Activated T-cell treated with anti-CD3 and anti-CD28 coated beads, Interleukin-2, amount 50 U/mL, for 4 hours (primary cell): ENCODE data around the gene PRICKLE2. TPM values are rescaled to one million over a fixed set of nuclear protein-coding genes. Genes with fewer than 3 reads are reported as not detected.

ENCODE experiments used
- ATAC-seq, 2 donors: fragments of 200-7000 bp; cut with Tn5 transposase; one replicate each; pipeline ENCODE4 v1.10.0; 2021
- DNase-seq: peaks from one replicate; pipeline ENCODE4 v3.0.0-alpha.2; 2020
- H3K27me3 Mint-ChIP-seq: one replicate; pipeline ENCODE4 v1.8.0; 2021; ENCODE audit warnings: low read depth, mixed read lengths
- H3K36me3 Mint-ChIP-seq: one replicate; pipeline ENCODE4 v1.8.0; 2022; ENCODE audit warnings: mixed read lengths; ENCODE audit not compliant: insufficient read depth
- H3K4me1 Mint-ChIP-seq: one replicate; pipeline ENCODE4 v1.8.0; 2021; ENCODE audit warnings: low read depth, mixed read lengths
- H3K4me3 Mint-ChIP-seq: one replicate; pipeline ENCODE4 v1.8.0; 2021; ENCODE audit warnings: mild to moderate bottlenecking, moderate library complexity, mixed read lengths
- H3K9me3 Mint-ChIP-seq: one replicate; pipeline ENCODE4 v1.8.0; 2021; ENCODE audit warnings: mixed read lengths
- total RNA-seq, 3 donors: library from RNA; stranded (reverse); gene quantifications; one replicate each; pipeline ENCODE4 v1.2.1, GENCODE V29; 2021

The PRICKLE2 gene
- total RNA-seq, 3 donors from 2014 or later = not detected

DNA sequence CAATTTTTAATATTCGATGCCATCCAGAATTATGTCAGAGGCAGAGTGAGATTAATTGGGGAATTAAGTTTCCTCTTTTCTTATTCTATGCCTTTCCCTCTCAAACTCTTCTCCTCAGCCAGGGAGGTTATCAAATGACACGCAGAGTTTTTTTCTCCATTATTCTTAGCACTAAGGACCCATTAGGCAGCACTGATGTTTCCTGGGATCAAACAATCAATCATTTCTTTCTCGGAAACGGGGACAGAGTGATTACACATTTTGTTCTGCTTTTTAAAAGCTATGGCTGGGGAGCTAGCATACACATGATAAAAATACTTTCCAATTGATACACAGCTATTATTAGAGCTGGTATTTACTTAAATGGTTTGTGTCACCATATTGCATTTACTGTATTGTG, 166.7 kb downstream of the PRICKLE2 start:
- no peak for DNase-seq
- no peaks in the 10 kb centered on the region for H3K9me3 Mint-ChIP-seq
- H3K4me3 Mint-ChIP-seq = no peak overlapping the region
- ATAC-seq = no peak
- no peaks in the 10 kb centered on the region for H3K4me1 Mint-ChIP-seq
- no peaks in the 10 kb centered on the region for H3K36me3 Mint-ChIP-seq
- H3K27me3 Mint-ChIP-seq = peaks cover 21% of the 10 kb centered on the region

DNA sequence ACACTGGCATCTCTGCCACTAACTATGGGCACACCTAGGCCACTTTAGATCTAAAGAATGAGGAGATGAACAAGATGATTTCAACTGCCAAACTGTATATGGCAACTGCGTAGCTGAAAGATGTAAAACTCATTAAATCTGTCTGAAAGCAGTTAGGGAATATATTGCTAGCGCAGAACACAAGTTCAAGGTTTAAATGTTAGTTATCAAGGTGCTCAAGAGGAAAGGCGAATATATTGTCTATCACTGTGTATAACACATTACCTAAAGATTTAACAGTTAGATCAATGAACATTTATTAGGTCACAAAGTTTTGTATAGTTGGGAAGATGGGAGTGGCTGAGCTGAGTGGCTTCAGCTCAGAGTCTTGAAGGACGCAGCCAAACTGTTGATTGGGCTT, 168.0 kb downstream of the PRICKLE2 start:
- Mint-ChIP-seq H3K9me3 (no peaks in the 10 kb centered on the region), H3K36me3 (no peaks in the 10 kb centered on the region), H3K27me3 (peaks cover 18% of the 10 kb centered on the region), H3K4me3 (no peak overlapping the region), H3K4me1 (no peaks in the 10 kb centered on the region)
- ATAC-seq = no peak
- DNase-seq = no peak

DNA sequence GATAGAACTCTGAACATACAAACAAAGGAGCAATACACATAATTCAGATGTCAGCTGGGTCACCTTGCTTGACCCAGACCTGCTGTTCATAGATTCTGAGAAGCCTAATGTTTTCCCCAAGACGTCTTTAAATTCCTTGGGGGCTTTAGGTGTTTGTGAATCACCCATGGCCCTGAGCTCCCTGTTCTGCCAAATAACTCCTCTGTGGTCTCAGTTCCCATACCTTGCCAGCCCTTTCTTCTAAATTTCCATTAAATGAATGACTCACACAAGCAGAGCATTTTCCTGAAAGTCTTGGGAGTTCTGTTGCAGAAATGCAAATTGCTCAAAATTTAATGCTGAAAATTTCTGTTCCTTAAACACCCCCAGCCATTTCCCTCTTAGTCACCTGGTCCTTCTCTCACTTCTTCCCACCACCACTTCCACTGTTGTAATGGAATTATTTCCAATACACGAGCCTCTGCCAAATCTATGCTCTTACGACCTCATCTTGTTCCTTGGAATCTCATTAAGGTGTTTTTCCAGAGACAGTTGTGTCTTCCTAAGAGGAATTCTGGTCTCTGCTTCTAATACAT, 168.6 kb downstream of the PRICKLE2 start:
- ATAC-seq (no peak), DNase-seq (no peak)
- Mint-ChIP-seq H3K36me3 (no peaks in the 10 kb centered on the region), H3K9me3 (no peaks in the 10 kb centered on the region), H3K4me3 (no peak overlapping the region), H3K27me3 (peaks cover 18% of the 10 kb centered on the region), H3K4me1 (no peaks in the 10 kb centered on the region)

DNA sequence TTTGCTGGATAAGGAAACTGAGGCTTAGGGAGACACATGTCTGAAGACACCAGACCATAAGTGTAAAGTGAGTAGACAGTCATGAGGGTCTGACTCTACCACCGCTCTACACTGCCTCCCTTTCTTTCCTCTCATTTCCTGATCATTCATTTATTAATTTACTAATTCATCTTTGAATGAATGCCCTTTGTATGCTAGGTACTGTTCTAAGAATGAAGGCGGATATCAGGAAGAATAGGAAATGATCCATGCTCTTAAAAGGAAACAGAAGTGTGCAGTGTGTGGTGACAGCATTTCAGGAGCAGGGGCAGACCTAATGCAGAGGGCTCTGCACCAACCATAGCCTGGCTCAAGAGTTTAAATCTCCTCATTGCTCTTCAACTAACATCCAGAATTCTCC, 170.2 kb downstream of the PRICKLE2 start:
- H3K4me3 Mint-ChIP-seq = no peak overlapping the region

DNA sequence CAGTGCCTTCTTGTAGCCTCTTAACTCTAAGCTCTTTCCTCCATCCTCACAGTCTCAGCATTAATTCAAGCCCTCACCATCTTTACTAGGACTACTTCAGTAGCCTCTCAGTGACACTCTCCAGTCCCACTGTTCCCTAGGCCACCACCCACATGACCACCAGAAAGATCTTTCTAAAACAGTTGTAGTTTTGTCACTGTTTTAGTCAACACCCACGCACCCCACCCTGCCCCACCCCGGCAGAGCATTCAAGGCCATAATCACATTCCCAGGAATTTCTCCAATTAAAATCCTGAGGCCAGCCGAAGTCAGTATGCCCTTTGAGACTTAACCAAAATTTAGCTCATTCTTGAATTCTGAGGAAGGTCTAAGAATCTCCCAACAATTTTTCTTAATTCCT, 170.8 kb downstream of the PRICKLE2 start:
- ATAC-seq (no peak), DNase-seq (no peak)
- H3K27me3 Mint-ChIP-seq = peaks cover 16% of the 10 kb centered on the region
- no peaks in the 10 kb centered on the region for H3K36me3 Mint-ChIP-seq
- H3K4me3 Mint-ChIP-seq = no peak overlapping the region
- no peaks in the 10 kb centered on the region for H3K4me1 Mint-ChIP-seq
- H3K9me3 Mint-ChIP-seq = no peaks in the 10 kb centered on the region

More for the DNA sequence above, 170.2 kb downstream of the PRICKLE2 start:
- Mint-ChIP-seq H3K27me3 (peaks cover 18% of the 10 kb centered on the region), H3K4me1 (no peaks in the 10 kb centered on the region), H3K36me3 (no peaks in the 10 kb centered on the region), H3K9me3 (no peaks in the 10 kb centered on the region)
- ATAC-seq (no peak), DNase-seq (no peak)

DNA sequence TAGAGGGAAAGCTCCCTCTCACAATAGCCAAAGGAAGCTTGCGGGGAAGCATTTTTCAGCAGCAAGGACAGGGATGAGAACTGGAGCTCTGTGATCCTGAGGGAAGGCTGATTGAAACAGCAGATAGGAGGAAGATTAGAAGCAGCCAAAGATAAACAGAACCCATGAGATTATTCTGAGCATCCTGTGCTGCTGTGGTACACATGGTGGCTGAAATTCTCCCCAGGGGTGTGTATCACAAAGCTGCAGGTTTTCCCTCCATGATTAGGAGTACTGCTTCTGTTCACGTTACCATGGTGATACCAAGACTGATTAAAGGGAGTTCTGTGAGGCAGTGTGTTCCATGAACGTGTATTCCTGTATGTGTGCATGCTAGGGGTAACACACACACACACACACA, 171.7 kb downstream of the PRICKLE2 start:
- H3K4me1 Mint-ChIP-seq = no peaks in the 10 kb centered on the region
- H3K4me3 Mint-ChIP-seq = no peak overlapping the region
- ATAC-seq (no peak), DNase-seq (no peak)
- H3K36me3 Mint-ChIP-seq = no peaks in the 10 kb centered on the region
- H3K27me3 Mint-ChIP-seq = peaks cover 14% of the 10 kb centered on the region
- H3K9me3 Mint-ChIP-seq = no peaks in the 10 kb centered on the region

DNA sequence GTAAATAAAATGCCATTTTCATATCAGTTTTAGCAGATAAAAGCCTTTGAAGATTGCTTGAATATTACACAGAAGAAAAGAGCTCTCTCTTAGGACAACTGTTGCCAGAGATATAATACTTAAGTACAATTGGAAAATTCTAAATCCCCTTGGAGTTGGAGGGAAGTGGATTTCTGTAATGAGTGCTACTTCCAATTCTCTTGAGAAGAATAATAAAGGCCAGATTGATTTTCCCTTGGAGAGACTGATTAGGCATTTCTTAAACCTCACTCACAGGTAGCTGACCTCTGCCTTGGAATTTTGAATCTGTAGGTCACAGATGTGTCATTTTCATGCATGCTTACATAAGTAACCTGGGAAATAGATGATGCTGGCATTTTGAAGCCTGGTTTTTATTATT, 172.1 kb downstream of the PRICKLE2 start:
- H3K9me3 Mint-ChIP-seq = no peaks in the 10 kb centered on the region
- no peaks in the 10 kb centered on the region for H3K36me3 Mint-ChIP-seq
- DNase-seq = no peak
- no peaks in the 10 kb centered on the region for H3K4me1 Mint-ChIP-seq
- no peak overlapping the region for H3K4me3 Mint-ChIP-seq
- ATAC-seq = no peak
- peaks cover 14% of the 10 kb centered on the region for H3K27me3 Mint-ChIP-seq

DNA sequence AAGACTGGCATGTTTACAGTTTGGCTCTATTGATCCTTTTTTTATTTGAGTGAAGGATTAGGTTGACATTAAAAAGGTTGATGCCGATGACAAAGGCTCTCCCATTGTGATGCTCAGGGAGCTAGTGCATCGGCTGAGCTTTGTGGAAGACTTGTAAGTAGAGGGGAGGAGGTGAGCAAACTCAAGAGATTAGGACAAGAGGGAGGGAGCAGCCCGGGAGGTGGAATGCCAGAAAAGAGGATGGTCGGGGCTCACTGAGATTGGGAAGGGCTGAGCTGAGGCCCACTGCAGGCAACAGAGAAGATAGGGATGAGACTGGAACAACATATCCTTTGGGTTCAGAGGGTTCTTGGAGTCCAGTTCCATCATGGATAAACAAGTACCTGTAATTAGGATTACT, 175.4 kb downstream of the PRICKLE2 start:
- H3K27me3 Mint-ChIP-seq = peaks cover 15% of the 10 kb centered on the region
- no peaks in the 10 kb centered on the region for H3K36me3 Mint-ChIP-seq
- DNase-seq (no peak), ATAC-seq (no peak)
- no peak overlapping the region for H3K4me3 Mint-ChIP-seq
- H3K9me3 Mint-ChIP-seq = no peaks in the 10 kb centered on the region
- no peaks in the 10 kb centered on the region for H3K4me1 Mint-ChIP-seq

DNA sequence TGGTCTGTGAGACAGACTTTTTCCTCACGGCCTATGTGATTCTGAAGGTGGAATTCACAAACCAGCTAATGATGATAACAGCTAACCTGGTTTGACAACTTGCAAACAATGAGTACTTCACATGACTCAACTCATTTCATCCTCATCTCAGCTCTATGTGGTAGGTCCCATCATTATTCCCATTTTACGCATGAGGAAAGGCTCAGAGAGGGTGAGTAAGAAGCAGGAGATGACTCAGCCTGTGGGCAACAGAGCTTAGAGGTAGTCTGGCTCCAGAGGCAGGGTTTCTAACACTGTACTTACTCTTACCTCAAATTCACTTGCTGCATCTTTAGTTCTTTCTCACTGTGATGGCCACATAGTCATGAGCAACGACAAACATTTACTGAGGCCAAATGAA, 176.1 kb downstream of the PRICKLE2 start:
- peaks cover 19% of the 10 kb centered on the region for H3K27me3 Mint-ChIP-seq
- no peaks in the 10 kb centered on the region for H3K9me3 Mint-ChIP-seq
- DNase-seq (no peak), ATAC-seq (peak; percentile 46 to 61)
- H3K4me3 Mint-ChIP-seq = no peak overlapping the region
- H3K36me3 Mint-ChIP-seq = no peaks in the 10 kb centered on the region
- no peaks in the 10 kb centered on the region for H3K4me1 Mint-ChIP-seq

DNA sequence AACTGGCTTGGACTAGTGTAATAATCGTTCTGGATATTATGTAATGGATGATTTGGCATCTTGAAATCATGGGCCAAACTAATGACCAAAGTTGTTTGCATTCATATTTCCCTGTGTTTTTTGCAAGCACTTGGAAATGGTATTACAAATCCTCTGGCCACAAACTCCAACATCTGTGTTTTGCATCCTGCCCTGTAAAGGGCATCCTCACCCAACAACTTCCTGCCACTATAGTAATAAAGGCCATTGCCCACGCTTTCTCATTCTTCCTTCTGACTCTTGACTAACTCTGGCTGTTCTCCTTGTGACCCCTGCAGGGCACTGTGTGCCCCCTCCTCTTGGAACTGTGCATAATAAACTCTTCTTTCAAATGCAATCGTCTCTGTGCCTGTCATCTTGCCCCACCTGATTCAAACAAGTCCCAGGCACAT, 176.6 kb downstream of the PRICKLE2 start:
- H3K27me3 Mint-ChIP-seq = peaks cover 22% of the 10 kb centered on the region
- H3K36me3 Mint-ChIP-seq = no peaks in the 10 kb centered on the region
- ATAC-seq (peak; percentile 27 to 28), DNase-seq (no peak)
- no peak overlapping the region for H3K4me3 Mint-ChIP-seq
- no peaks in the 10 kb centered on the region for H3K9me3 Mint-ChIP-seq
- no peaks in the 10 kb centered on the region for H3K4me1 Mint-ChIP-seq

DNA sequence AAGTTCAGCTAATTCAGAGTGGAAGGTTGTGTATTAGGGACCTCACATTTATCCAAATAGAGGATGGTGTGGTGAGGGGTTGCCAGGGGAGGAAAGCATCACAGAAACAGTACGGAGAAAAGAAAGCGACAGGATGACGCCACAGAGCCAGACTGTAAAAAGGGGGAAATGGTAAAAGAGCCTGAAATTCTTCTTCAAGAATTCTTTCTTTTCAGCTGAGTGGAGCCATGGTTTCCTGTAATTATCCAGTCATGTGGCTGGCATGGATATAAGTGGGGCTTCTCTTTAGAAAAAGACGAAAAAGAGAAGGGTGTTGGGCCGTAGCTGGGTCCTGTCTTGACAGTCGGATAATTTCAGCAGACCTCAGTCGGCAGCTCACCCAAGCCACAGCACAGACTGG, 177.5 kb downstream of the PRICKLE2 start:
- no peaks in the 10 kb centered on the region for H3K4me1 Mint-ChIP-seq
- no peak overlapping the region for H3K4me3 Mint-ChIP-seq
- ATAC-seq = no peak
- no peaks in the 10 kb centered on the region for H3K9me3 Mint-ChIP-seq
- H3K36me3 Mint-ChIP-seq = no peaks in the 10 kb centered on the region
- no peak for DNase-seq
- H3K27me3 Mint-ChIP-seq = peaks cover 24% of the 10 kb centered on the region

DNA sequence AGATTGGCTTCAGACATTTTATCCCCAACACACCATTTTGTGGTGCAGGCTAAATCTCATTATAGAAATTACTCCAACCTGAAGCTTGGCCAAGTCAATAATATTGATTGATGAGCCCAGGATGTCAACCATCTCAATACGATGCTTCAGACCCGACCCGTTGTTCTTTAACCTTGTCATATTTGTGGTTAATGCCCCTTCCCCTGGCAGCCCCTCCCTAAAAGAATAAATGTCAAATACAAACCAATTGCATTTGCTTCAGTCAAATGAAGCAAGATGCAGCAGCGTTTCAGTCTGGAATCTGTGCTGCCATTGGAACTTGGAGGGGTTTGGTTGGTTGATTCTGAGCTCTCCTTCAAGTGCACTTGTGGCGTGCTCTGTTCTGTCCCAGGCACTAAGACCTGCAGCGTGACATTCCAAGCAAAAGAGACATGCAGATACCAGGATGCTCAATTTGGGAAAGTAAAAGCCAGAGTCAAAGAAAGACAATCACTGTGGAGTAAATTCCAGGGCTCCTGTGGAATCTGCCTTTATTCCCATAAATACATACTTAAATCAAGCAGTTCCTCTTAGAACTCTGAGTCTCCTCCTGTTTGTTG, 178.2 kb downstream of the PRICKLE2 start:
- Mint-ChIP-seq H3K4me1 (no peaks in the 10 kb centered on the region), H3K36me3 (no peaks in the 10 kb centered on the region), H3K4me3 (no peak overlapping the region), H3K9me3 (no peaks in the 10 kb centered on the region), H3K27me3 (peaks cover 26% of the 10 kb centered on the region)
- DNase-seq (no peak), ATAC-seq (no peak)

DNA sequence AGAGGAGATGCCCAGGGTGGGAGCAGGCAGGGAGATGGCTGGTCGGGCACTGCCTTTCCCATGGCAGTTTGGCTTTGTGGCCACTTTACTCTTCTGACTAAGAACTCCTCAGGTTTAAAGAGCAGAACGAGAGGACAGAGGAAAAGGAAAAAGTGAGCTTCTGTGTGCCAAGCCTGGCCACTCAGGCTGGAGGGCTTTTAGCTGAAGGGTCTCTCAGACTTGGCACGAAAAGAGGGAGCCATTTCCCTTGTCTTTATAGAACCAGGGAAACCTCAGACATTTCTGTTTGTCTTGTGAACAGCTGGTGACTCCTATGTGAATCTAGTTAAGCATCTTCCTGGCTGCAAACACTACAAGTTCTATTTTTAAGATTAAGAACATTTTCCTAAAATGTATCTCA, 178.7 kb downstream of the PRICKLE2 start:
- H3K4me3 Mint-ChIP-seq = no peak overlapping the region
- DNase-seq (no peak), ATAC-seq (no peak)
- H3K36me3 Mint-ChIP-seq = no peaks in the 10 kb centered on the region
- no peaks in the 10 kb centered on the region for H3K4me1 Mint-ChIP-seq
- no peaks in the 10 kb centered on the region for H3K9me3 Mint-ChIP-seq
- H3K27me3 Mint-ChIP-seq = peaks cover 29% of the 10 kb centered on the region

DNA sequence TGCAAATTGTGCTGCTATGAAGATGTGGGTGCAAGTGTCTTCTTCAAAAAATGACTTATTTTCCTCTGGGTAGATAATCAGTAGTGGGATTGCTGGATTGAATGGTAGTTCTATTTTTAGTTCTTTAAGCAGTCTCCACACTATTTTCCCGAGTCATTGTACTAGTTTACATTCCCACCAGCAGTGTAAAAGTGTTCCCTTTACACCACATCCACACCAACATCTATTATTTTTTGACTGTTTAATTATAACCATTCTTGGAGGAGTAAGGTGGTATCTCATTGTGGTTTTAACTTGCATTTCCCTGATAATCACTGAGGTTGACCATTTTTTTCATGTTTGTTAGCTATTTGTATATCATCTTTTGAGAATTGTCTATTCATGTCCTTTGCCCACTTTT, 182.3 kb downstream of the PRICKLE2 start:
- H3K4me1 Mint-ChIP-seq = no peaks in the 10 kb centered on the region
- H3K36me3 Mint-ChIP-seq = no peaks in the 10 kb centered on the region
- peaks cover 25% of the 10 kb centered on the region for H3K27me3 Mint-ChIP-seq
- ATAC-seq = no peak
- H3K4me3 Mint-ChIP-seq = no peak overlapping the region
- DNase-seq = no peak
- H3K9me3 Mint-ChIP-seq = no peaks in the 10 kb centered on the region
